ENCODE results near the gene ACAP3.

GRCh38 chr1:1345860-1346500 lies 38.2 kb upstream of the ACAP3 start:
- TF ChIP-seq CTCF (IDR thresholded peaks at IDR 0.05) (no peak), POLR2AphosphoS5 (IDR thresholded peaks at IDR 0.05; ENCODE audit: low read depth, low read length) (no peak), TCF7L2 (IDR thresholded peaks at IDR 0.05; ENCODE audit: low read depth, low read length) (no peak), SIN3A (IDR thresholded peaks at IDR 0.05; ENCODE audit: borderline replicate concordance, insufficient read depth, low read depth, low read length) (no peak), REST (IDR thresholded peaks at IDR 0.05; ENCODE audit: insufficient read depth in 1 of 2, low read depth in 2 of 2, low read length in 1 of 2) (no peak)

Data from Panc1 (cell line).